IPS-NIHi7 (cell line): ENCODE data around the gene ZNF451.
"Not testable (repeated sequence)": the region's sequence is repeated elsewhere in the genome, so short reads cannot be mapped to it uniquely, and the experiment has no call there.

Experiments used
- DNase-seq: peaks from one replicate; pipeline ENCODE4 v3.0.0; 2012; ENCODE audit warnings: mixed read lengths; ENCODE audit errors: extremely low spot score

ZNF451 gene

DNA sequence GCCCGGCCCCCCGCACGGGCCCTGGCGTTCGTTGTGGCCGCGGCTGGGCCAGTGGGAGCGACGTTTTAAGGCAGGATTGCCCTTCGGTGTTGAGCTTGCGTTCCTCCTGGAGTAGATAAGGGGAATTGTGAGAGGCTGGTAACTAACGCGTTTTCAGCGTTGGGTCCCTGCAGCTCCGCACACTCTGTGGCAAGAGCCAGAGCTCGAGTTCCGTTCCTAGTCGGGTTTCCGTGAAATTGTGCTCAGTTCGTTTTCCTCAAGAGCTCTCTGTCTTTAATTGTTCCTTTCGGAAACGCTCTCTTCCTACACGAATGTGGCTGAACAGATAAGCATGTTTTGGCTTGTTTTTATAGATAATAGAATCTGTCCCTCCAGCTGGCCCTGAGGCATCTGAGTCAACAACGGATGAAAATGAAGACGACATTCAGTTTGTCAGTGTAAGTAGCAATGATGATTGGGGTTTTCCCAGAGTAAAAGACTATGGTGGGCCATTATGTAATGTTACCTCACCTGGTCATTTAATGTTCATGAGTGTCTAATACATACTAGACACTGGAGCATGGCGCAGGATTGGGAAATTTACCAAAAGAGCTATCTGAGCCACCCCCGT is 575 bp downstream of the ZNF451 start:
- DNase-seq: not testable (repeated sequence)

DNA sequence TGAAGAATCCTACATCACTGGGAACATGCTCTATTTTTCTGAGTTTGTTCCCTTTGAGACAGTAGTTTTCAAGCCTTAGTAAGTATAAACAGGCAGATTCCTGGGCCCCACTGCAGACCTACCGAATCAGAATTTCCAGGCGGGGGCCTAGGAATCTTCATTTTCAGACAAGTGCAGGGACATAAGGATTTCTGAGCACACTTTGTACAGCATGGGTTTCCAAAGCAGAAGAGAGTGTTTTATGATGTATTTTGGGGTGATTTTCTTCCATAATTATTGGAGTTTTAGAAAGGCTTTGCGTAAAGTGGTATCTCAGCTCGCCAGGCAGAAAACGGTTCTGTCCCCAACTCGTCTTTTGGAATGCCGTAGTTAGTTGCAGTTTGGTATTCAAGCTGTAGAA is 1.4 kb downstream of the ZNF451 start:
- not testable (repeated sequence) for DNase-seq

GRCh38 chr6:57094689-57095088 is 4.7 kb downstream of the ZNF451 start:
- no peak for DNase-seq

- no peak for DNase-seq
Observed at GRCh38 chr6:57097596-57097995, 7.6 kb downstream of the ZNF451 start.

DNA sequence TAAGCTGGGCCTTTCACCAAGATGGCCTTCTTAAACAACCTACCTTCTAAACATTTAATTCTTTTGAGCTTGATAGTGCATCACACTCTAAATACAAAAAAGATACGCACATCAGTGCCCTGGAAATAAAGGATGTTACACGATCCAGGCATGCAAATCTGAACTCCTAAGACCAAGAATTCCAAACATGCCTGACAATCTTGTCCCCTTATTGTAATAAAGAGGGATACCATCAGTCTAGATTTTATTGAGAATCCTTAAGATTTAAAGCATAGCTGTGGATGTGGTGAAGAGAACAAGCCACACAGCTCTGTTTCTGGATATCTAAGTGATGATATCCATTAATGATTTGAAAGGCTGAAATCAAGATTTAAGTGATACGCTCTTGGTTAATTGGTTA is 13.0 kb downstream of the ZNF451 start:
- no peak for DNase-seq

GRCh38 chr6:57104336-57104735 is 14.3 kb downstream of the ZNF451 start:
- DNase-seq: no peak

- no peak for DNase-seq
Observed at GRCh38 chr6:57106990-57107389, 17.0 kb downstream of the ZNF451 start.

- no peak for DNase-seq
Observed at GRCh38 chr6:57108691-57109090, 18.7 kb downstream of the ZNF451 start.

- no peak for DNase-seq
Observed at GRCh38 chr6:57109880-57110279, 19.9 kb downstream of the ZNF451 start.

DNA sequence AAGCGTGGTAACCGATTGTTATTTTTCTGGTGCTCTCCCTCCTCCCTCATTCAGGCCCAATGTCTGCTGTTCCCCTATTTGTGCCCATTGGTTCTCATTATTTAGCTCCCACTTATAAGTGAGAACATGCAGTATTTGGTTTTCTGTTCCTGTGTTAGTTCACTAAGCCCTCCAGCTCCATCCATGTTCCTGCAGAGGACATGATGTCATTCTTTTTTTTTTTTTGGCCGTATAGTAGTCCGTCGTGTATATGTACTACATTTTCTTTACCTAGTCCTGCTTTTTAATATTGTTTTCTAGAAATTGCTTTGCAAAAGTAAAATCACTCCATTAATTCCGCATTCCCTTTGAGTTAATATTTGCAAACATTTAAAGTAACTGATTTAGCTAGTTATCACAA is 23.1 kb downstream of the ZNF451 start:
- no peak for DNase-seq

DNA sequence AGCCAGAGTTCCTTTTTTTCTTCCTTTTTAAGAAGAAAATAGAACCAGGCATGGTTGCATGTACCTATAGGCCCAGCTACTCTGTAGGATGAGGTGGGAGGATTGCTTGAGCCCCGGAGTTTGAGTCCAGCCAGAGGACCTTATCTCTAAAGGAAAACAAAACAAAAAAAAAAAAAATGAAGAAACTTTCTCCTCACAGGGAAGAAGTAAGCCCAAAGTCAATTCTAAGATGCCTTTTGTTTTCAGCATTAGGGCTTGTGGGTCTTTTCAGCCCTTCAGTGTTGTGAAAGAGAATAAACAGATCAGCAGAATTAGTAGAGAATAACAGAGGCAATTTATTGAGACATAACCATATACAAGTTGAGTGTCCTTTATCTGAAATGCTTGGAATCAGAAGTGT is 26.8 kb downstream of the ZNF451 start:
- DNase-seq: no peak

DNA sequence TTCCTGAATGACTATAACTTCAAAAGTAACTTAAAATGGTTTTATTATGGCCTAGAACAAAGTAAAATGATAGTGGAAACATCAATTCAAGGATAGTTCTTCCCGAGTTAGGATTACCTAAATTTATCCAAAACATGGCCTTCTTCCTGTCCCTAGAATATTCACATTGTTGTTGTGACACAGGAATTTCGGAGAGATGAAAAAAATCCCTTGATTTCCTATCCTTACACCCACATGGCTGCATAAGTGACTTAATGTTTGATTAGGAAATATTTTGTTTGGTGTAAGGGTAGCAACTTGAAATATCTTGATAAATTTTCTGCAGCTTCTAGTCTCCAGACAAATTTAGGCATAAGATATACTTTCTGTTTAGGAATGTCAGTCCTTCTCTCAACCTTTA is 27.8 kb downstream of the ZNF451 start:
- no peak for DNase-seq

GRCh38 chr6:57123111-57123510 is 33.1 kb downstream of the ZNF451 start:
- DNase-seq: no peak

GRCh38 chr6:57127763-57128162 is 37.8 kb downstream of the ZNF451 start:
- DNase-seq: no peak

DNA sequence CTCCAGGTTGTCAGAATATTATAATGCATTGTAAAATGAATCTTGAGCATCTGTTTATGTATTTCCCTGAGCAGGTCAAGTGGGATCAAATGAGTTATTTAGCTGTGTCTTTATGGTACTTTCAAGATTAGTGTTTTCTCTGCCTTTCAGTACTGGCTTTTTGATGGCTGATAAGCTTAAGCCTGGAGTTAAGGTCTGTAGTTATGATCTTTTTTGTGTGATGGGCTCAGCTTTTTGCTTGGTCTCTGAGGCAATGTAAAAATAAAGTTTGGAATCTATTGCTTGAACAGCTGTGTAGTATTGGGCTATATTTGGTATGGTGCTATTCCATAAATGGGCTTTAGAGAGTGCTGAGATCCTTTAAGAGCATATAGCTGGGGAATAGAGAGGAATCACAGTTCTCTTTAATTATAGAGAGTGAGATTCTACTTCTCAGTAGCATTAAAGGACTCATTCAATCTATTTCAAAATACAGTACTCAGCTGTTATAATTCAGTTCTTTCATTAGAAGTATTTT is 40.7 kb downstream of the ZNF451 start:
- no peak for DNase-seq

DNA sequence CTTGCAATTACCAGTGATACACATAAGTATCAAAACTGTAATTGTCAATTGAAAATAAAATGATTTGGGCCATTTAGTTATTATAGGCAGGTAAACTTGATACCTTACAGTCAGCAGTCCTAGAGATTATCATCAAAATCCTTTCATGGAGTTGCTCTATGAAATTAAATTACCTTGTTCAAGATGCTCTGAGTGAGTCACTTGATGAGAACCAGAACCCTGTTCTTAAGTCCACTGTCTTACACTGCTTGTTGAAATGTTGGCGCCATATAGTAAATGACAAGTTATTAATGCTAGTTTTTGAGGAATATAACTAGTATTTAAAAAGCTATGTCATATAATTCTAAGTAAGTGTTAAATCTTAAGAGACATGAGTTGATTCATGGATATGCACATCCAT is 45.0 kb downstream of the ZNF451 start:
- no peak for DNase-seq

DNA sequence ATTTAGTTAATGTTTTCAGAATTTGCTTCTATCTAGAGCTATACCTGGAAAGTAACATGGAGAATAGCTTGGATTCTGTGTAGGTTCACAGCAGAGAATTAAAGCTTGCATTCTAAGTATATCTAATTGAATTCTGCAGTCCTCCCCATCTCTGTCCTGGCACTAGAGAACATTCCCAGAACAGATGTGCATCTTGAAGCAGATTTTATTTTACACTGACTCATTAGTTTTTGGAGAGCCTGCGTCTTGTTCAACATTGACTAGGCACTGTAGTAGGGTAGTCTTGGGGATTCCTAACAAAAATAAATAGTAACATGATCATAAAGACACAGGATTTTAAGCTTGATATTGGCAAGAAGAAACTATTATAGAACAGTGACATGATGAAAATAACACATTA is 45.9 kb downstream of the ZNF451 start:
- no peak for DNase-seq

DNA sequence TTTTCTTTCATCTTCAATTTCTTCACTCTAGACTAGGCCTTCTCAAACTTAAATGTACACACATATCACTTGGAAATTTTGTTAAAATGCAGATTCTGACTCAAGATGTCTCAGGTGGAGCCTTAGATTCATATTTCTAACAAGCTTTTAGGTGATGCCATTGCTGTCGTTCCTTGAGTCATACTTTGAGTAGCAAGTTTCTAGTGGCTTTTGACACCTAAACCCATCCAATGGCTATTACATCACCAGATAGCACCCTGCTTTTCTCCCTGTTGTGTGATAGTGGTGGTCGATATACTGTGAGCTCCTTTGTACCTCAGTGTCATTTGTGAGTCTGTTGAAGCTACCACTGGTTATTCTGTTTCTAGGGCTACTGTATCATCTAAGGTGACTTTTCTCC is 47.4 kb downstream of the ZNF451 start:
- no peak for DNase-seq

DNA sequence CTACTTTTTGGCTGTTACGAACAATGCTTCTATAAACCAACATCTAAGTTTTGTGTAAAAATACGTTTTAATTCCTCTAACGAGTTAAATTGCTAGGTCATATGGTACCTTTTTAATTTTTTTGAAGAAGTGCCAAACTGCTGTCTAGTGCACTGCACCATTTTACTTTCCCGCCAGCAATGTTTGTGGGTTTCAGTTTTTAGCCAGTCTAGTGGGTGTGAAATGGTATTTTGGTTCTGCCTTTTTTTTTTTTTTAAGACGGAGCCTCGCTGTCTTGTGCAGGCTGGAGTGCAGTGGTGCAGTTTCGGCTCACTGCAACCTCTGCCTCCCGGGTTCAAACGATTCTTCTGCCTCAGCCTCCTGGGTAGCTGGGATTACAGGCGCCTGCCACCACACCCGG is 48.0 kb downstream of the ZNF451 start:
- DNase-seq: no peak

DNA sequence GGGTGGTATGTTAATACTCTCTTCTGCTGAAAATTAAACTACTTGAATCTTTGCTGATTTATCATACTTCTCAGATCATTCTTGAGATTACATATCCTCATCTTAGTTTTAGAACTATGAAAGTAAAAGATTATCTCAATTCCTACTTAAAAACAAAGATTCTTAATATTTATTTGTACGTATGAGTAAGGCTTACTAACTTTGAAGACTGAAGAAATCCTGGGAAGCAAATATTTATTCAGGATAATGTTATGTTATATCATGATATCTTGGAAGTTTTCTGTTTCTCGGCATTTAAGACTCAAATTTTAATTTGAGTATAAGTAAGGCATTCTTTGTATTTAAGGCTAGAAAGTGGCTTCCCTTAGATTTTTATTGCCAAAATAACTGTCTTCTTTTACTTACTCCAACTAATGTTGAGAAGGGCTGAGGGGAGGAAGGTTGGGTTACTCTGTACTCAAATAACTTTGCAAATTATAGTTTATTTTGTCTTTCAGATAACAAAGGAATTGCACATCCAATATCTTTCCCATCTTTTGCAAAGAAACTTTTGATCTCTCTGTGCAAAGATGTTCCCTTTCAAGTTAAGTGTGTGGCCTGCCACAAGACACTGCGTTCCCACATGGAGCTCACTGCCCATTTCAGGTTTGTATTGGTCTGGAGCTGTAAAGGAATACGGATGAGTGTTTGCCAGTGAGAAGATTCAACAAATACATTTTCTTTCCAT is 51.6 kb downstream of the ZNF451 start:
- no peak for DNase-seq

DNA sequence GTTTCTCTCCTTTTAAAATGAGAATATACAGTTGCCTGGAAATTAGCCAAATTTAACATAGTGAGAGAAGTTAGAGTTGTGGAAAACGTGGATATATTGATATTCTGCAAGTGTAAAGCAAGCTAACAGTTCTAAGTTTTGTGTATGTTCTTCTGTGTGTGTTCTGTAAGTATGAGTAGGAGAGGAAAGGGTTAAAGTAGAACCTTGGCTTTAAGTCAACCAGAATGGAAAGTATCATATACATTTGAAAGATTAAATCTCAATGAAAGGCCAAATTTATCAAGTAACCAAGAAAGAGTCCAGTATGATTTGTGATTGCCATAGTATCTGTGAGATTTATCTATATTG is 52.2 kb downstream of the ZNF451 start:
- no peak for DNase-seq

DNA sequence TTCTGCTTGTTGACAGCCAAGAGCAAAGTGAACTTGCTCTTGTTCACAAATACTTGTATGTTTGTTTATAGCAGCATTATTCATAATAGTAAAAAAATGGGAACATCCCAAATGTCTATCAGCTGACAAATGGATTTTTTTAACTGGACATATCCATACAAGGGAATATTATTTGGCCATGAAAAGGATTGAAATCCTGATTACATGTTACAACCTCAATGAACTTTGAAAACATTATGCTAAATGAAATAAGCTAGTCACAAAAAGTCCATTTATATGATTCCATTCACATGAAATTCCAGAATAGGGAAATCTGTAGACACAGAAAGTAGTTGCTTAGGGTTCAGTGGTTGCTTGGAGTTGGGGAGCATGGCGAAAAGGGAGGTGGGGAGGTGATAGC is 53.7 kb downstream of the ZNF451 start:
- no peak for DNase-seq

DNA sequence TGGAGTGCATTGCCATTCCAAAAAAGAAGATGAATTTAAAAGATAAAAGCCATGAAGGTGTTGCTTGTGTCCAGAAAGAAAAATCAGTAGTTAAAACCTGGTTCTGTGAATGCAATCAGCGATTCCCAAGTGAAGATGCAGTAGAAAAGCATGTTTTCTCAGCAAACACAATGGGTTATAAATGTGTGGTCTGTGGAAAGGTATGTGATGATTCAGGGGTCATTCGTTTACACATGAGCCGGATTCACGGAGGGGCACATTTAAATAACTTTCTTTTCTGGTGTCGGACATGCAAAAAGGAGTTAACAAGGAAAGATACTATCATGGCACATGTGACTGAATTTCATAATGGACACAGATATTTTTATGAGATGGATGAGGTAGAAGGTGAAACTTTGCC is 57.4 kb downstream of the ZNF451 start:
- DNase-seq: no peak
